Measurements from ENCODE around the gene ATP1B3. TPM values are rescaled to one million over a fixed set of nuclear protein-coding genes. Genes with fewer than 3 reads are reported as not detected.
A peak's percentile ranks its signal among the peaks of the same experiment; 100 is the strongest.

Gene ATP1B3
- total RNA-seq, 1 experiment from 2014 or later: 250 TPM

DNA sequence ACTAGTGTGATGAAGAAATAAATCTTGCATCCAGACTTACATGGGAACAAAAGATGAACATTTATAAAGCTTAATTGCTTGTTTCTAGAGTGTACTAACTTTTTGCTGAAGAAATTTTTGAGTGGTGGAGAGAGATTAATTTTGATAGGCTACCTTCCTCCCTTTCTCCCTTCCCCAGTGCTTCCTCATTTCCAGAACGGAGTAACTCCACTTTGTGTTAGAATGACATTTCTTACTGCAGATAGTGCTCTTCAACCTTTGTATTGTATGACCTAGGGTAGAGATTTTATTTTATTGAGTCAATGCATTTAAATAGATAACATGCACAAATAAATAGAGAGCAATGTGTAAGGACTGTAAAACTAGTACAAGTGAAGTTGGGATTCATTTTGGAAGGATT, 1.9 kb downstream of the ATP1B3 start:
- H3K23ac ChIP-seq (ENCODE audit: insufficient read length, low read depth, low read length): no peak overlapping the region
- H3K27ac Mint-ChIP-seq: peak overlapping the region in 1 of 3 experiments; percentile 8; a peak in 1 of 7 replicates
- no peak overlapping the region for H3K18ac ChIP-seq (ENCODE audit: insufficient read length, low read depth, low read length)
- peaks cover 8 to 31% (median 16%) of the 10 kb centered on the region in 3 experiments for H3K36me3 Mint-ChIP-seq (ENCODE audit: insufficient read depth in 1 of 3, low read depth in 3 of 3)
- peaks cover 20 to 37% of the 10 kb centered on the region in 2 experiments for H3K4me1 Mint-ChIP-seq
- H3K4me3 Mint-ChIP-seq: peak overlapping the region; percentile 87 to 94
- no peaks in the 10 kb centered on the region for H3K27me3 Mint-ChIP-seq (ENCODE audit: low read depth)
- no peak overlapping the region for H2AFZ ChIP-seq (ENCODE audit: low read length)
- H2BK12ac ChIP-seq (ENCODE audit: insufficient read length, low read depth, low read length): no peak overlapping the region
- H3K79me1 ChIP-seq (ENCODE audit: insufficient read depth, low read depth, low read length, poor library complexity, severe bottlenecking): peaks cover 13% of the 10 kb centered on the region
- H2AK5ac ChIP-seq (ENCODE audit: insufficient read length, low read length): no peak overlapping the region
- no peaks in the 10 kb centered on the region for H4K20me1 ChIP-seq (ENCODE audit: control insufficient read depth, insufficient read depth, insufficient read length)
- no peaks in the 10 kb centered on the region; the same call in 1 of the 2 replicates for H3K4me1 ChIP-seq (ENCODE audit: insufficient read depth, low read length)
- peak overlapping the region; percentile 67 for H3K4me2 ChIP-seq (ENCODE audit: insufficient read depth, insufficient read length, low read length)
- H2BK20ac ChIP-seq (ENCODE audit: low read depth, low read length, poor library complexity, severe bottlenecking): no peak overlapping the region
- H3K9me3 Mint-ChIP-seq: no peaks in the 10 kb centered on the region
- H3K4ac ChIP-seq (ENCODE audit: low read depth, low read length): no peak overlapping the region
- H3T11ph ChIP-seq (ENCODE audit: low read length): no peak overlapping the region
- no peak overlapping the region for H4K91ac ChIP-seq (ENCODE audit: insufficient read length, low read depth, low read length)
- H2BK15ac ChIP-seq (ENCODE audit: low read depth, low read length): no peak overlapping the region
- H2BK120ac ChIP-seq (ENCODE audit: low read depth, low read length, poor library complexity, severe bottlenecking): no peak overlapping the region
- no CpG with 5 or more reads among the region's 1 CpG for WGBS (ENCODE audit: extremely low coverage, insufficient read length, low lambda C conversion rate)
- peaks cover 33% of the 10 kb centered on the region for H3K79me2 ChIP-seq (ENCODE audit: insufficient read depth, low read length)
- H3K27ac ChIP-seq (ENCODE audit: insufficient read length, low read depth, low read length): no peak overlapping the region
- no peaks in the 10 kb centered on the region for H3K27me3 ChIP-seq (ENCODE audit: insufficient read depth, low read length)
- TF ChIP-seq, protein P1, sequence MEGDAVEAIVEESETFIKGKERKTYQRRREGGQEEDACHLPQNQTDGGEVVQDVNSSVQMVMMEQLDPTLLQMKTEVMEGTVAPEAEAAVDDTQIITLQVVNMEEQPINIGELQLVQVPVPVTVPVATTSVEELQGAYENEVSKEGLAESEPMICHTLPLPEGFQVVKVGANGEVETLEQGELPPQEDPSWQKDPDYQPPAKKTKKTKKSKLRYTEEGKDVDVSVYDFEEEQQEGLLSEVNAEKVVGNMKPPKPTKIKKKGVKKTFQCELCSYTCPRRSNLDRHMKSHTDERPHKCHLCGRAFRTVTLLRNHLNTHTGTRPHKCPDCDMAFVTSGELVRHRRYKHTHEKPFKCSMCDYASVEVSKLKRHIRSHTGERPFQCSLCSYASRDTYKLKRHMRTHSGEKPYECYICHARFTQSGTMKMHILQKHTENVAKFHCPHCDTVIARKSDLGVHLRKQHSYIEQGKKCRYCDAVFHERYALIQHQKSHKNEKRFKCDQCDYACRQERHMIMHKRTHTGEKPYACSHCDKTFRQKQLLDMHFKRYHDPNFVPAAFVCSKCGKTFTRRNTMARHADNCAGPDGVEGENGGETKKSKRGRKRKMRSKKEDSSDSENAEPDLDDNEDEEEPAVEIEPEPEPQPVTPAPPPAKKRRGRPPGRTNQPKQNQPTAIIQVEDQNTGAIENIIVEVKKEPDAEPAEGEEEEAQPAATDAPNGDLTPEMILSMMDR (conservative IDR thresholded peaks at IDR 0.05): no peak
- H4K8ac ChIP-seq (replicated peaks; ENCODE audit: insufficient read length, low read depth, low read length): no peak overlapping the region
- no peak overlapping the region for H3K56ac ChIP-seq (ENCODE audit: insufficient read length, low read depth, low read length)
- H3K9ac ChIP-seq (ENCODE audit: extremely low read depth, insufficient read length, low read length): peak overlapping the region; percentile 58
- H2BK5ac ChIP-seq (ENCODE audit: insufficient read length, low read length): no peak overlapping the region
- no peak for DNase-seq
- H4K5ac ChIP-seq (ENCODE audit: insufficient read length, low read depth, low read length): no peak overlapping the region
- H3K14ac ChIP-seq (ENCODE audit: insufficient read depth, low read length): no peak overlapping the region
- H3K9me3 ChIP-seq (ENCODE audit: control insufficient read depth, low read depth, low read length): no peaks in the 10 kb centered on the region
- H3K23me2 ChIP-seq (ENCODE audit: insufficient read length, low read depth, low read length, poor library complexity, severe bottlenecking): peaks cover 14% of the 10 kb centered on the region

Data from H9 (cell line).